CD4-positive, alpha-beta T cell treated with Interferon alpha-2 for 1 hour (primary cell): ENCODE results near the gene KLF13.

ENCODE experiments used
- DNase-seq, 2 donors: peaks; one replicate each; pipeline ENCODE4 v3.0.0-alpha.2; 2020 to 2022

Gene KLF13

GRCh38 chr15:31365655-31366127 is 39.1 kb downstream of the KLF13 start:
- DNase-seq = peak; percentile 76 to 83

GRCh38 chr15:31366169-31366734 is 39.6 kb downstream of the KLF13 start:
- DNase-seq = no peak

GRCh38 chr15:31367021-31367729 is 40.5 kb downstream of the KLF13 start:
- no peak for DNase-seq

GRCh38 chr15:31367730-31368344 is 41.2 kb downstream of the KLF13 start:
- DNase-seq = peak; percentile 58 to 75

- no peak for DNase-seq
Measured at GRCh38 chr15:31369727-31370126, 43.1 kb downstream of the KLF13 start.

- no peak for DNase-seq
Measured at GRCh38 chr15:31371520-31372240, 45.0 kb downstream of the KLF13 start.

GRCh38 chr15:31372635-31373091 is 46.0 kb downstream of the KLF13 start:
- DNase-seq = no peak

- DNase-seq = no peak
Measured at GRCh38 chr15:31373096-31373865, 46.6 kb downstream of the KLF13 start.

- no peak for DNase-seq
Measured at GRCh38 chr15:31373970-31374369, 47.3 kb downstream of the KLF13 start.

GRCh38 chr15:31374489-31374888 is 47.9 kb downstream of the KLF13 start:
- DNase-seq = no peak

- DNase-seq = no peak
Measured at GRCh38 chr15:31374986-31375385, 48.4 kb downstream of the KLF13 start.

GRCh38 chr15:31375772-31376171 is 49.1 kb downstream of the KLF13 start:
- no peak for DNase-seq

- DNase-seq = no peak
Measured at GRCh38 chr15:31376511-31376910, 49.9 kb downstream of the KLF13 start.

- no peak for DNase-seq
Measured at GRCh38 chr15:31377030-31377429, 50.4 kb downstream of the KLF13 start.

GRCh38 chr15:31378363-31378903 is 51.8 kb downstream of the KLF13 start:
- no peak for DNase-seq

- DNase-seq = no peak
Measured at GRCh38 chr15:31379042-31379441, 52.4 kb downstream of the KLF13 start.

GRCh38 chr15:31379577-31379976 is 52.9 kb downstream of the KLF13 start:
- DNase-seq = no peak

- DNase-seq = no peak
Measured at GRCh38 chr15:31381801-31382712, 55.4 kb downstream of the KLF13 start.

GRCh38 chr15:31382713-31383045 is 56.0 kb downstream of the KLF13 start:
- no peak for DNase-seq

GRCh38 chr15:31383139-31383538 is 56.5 kb downstream of the KLF13 start:
- no peak for DNase-seq

- no peak for DNase-seq
Measured at GRCh38 chr15:31384568-31384967, 57.9 kb downstream of the KLF13 start.
